ENCODE results near the gene PLEKHM3. TPM values are rescaled to one million over a fixed set of nuclear protein-coding genes. Genes with fewer than 3 reads are reported as not detected.
A peak's percentile ranks its signal among the peaks of the same experiment; 100 is the strongest.

Gene PLEKHM3
- total and polyA plus RNA-seq, 2 donors (not counting 1 experiment from before 2014, with no cell fraction given) = 5.3 to 20.1 TPM

DNA sequence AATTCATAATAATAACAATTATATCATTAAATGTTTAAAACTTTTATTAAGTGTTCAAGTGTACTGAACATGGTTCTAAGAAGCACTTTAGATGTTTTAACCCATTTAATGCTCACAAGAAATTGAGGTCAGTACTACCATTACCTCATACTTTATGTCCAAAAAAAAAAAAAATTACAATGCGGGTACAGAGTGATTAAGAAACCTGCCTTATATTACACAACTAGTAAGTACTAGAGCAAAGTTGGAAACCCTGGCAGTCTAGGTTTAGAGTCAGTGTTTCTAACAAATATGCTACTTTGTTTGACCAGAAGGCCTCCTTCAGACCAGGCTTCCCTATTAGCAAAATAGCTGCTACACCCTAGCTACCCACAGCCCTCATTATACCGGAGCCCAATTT is 28.5 kb downstream of the PLEKHM3 start:
- no peak overlapping the region for H3K9ac ChIP-seq (ENCODE audit: insufficient read depth, low read length)
- peaks cover 2% of the 10 kb centered on the region for H3K36me3 ChIP-seq (ENCODE audit: control insufficient read depth, insufficient read depth, low read length)
- no peak for TF ChIP-seq EZH2 (IDR thresholded peaks at IDR 0.05; ENCODE audit: low read length, missing control alignments)
- TF ChIP-seq, protein P1, sequence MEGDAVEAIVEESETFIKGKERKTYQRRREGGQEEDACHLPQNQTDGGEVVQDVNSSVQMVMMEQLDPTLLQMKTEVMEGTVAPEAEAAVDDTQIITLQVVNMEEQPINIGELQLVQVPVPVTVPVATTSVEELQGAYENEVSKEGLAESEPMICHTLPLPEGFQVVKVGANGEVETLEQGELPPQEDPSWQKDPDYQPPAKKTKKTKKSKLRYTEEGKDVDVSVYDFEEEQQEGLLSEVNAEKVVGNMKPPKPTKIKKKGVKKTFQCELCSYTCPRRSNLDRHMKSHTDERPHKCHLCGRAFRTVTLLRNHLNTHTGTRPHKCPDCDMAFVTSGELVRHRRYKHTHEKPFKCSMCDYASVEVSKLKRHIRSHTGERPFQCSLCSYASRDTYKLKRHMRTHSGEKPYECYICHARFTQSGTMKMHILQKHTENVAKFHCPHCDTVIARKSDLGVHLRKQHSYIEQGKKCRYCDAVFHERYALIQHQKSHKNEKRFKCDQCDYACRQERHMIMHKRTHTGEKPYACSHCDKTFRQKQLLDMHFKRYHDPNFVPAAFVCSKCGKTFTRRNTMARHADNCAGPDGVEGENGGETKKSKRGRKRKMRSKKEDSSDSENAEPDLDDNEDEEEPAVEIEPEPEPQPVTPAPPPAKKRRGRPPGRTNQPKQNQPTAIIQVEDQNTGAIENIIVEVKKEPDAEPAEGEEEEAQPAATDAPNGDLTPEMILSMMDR (conservative IDR thresholded peaks at IDR 0.05 in 1 of 2, IDR thresholded peaks at IDR 0.05 in 1 of 2; ENCODE audit: low read depth in 1 of 2, low read length in 2 of 2) = no peak
- no peak overlapping the region for H3K4me2 ChIP-seq (ENCODE audit: extremely low read depth, insufficient read depth, low read length)
- no peaks in the 10 kb centered on the region for H3K79me2 ChIP-seq (ENCODE audit: control insufficient read depth, insufficient read depth, low read length)
- H2AFZ ChIP-seq (ENCODE audit: low read length) = no peak overlapping the region
- no peaks in the 10 kb centered on the region for H3K9me3 ChIP-seq (ENCODE audit: control insufficient read depth, insufficient read depth, low read depth, low read length)
- no peak for DNase-seq (ENCODE audit: low read depth in 2 of 2)
- no peaks in the 10 kb centered on the region for H3K4me1 ChIP-seq (ENCODE audit: control insufficient read depth, extremely low read depth, insufficient read depth, low read length)
- no peaks in the 10 kb centered on the region for H4K20me1 ChIP-seq (ENCODE audit: control insufficient read depth, extremely low read depth, insufficient read depth, low read length)
- H3K27me3 ChIP-seq (ENCODE audit: control insufficient read depth, insufficient read depth, low read length) = no peaks in the 10 kb centered on the region
- H3K27ac ChIP-seq (ENCODE audit: insufficient read depth, low read length) = no peak overlapping the region
- H3K4me3 ChIP-seq (replicated peaks in 1 of 4; ENCODE audit: control extremely low read depth in 1 of 4, insufficient read depth in 1 of 4, low read depth in 3 of 4, low read length in 4 of 4) = no peak overlapping the region

DNA sequence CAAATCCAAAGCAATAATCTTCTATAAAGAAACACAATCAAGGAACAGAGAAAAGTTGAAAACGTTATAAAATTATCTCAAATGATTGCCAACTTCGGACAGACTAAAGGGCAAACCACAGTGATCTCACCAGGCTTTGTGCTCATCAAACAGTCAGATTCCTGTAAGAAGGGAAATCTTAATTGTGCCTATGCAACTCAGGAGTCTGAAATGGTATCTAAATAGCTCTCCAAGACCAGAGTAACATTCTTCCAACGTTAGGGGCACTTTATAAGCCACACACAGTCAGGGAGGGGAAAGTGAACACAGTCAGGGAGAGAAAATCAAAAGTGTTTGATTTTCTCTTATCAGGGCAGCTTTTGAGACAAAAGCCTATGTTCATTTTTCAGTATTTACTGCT is 29.4 kb downstream of the PLEKHM3 start:
- no peak overlapping the region for H3K27ac ChIP-seq (ENCODE audit: insufficient read depth, low read length)
- peak in 1 of 2 donors; percentile 58 for DNase-seq (ENCODE audit: low read depth in 2 of 2)

DNA sequence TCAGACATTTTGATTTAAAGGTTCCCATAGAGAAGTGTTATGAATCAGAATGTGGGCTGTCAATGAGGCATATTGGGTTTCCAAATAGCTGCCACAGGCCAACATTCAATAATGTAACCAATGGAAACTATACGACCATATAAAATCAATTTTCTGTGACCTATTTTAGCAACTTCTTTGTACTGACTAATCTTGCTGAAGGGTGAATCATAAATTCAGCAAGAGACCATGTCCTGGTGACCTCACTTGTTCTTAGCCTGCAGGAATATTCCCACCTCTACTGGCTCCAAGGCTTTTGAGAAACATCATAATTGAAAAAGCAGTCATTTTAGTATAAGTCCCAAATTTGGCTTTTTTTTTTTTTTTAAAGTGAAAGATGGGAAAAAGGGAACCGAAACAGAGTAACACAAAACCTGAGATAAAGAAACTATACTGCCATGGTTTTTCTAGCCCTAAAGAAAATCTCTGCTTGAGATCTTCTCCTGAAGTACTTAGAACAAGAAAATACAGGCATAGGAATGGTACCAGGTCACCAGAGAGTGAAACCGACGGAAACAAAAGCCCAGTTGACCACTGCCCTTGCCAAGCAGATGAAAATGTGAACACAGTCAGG is 32.1 kb downstream of the PLEKHM3 start:
- DNase-seq (ENCODE audit: low read depth in 2 of 2) = peak; percentile 33 to 80
- Histone ChIP-seq H4K20me1 (ENCODE audit: control insufficient read depth, extremely low read depth, insufficient read depth, low read length) (no peaks in the 10 kb centered on the region), H3K9ac (ENCODE audit: insufficient read depth, low read length) (no peak overlapping the region), H3K36me3 (ENCODE audit: control insufficient read depth, insufficient read depth, low read length) (no peaks in the 10 kb centered on the region), H3K27me3 (ENCODE audit: control insufficient read depth, insufficient read depth, low read length) (no peaks in the 10 kb centered on the region), H2AFZ (ENCODE audit: low read length) (no peak overlapping the region), H3K79me2 (ENCODE audit: control insufficient read depth, insufficient read depth, low read length) (no peaks in the 10 kb centered on the region), H3K4me3 (replicated peaks in 1 of 4; ENCODE audit: control extremely low read depth in 1 of 4, insufficient read depth in 1 of 4, low read depth in 3 of 4, low read length in 4 of 4) (no peak overlapping the region), H3K9me3 (ENCODE audit: control insufficient read depth, insufficient read depth, low read depth, low read length) (no peaks in the 10 kb centered on the region), H3K4me2 (ENCODE audit: extremely low read depth, insufficient read depth, low read length) (no peak overlapping the region), H3K4me1 (ENCODE audit: control insufficient read depth, extremely low read depth, insufficient read depth, low read length) (no peaks in the 10 kb centered on the region), H3K27ac (ENCODE audit: insufficient read depth, low read length) (no peak overlapping the region)
- TF ChIP-seq, protein P1 (conservative IDR thresholded peaks at IDR 0.05 in 1 of 2, IDR thresholded peaks at IDR 0.05 in 1 of 2; ENCODE audit: low read depth in 1 of 2, low read length in 2 of 2) = no peak
- no peak for TF ChIP-seq EZH2 (IDR thresholded peaks at IDR 0.05; ENCODE audit: low read length, missing control alignments)

More for the DNA sequence above, 29.4 kb downstream of the PLEKHM3 start:
- no peak overlapping the region for H3K4me3 ChIP-seq (replicated peaks in 1 of 4; ENCODE audit: control extremely low read depth in 1 of 4, insufficient read depth in 1 of 4, low read depth in 3 of 4, low read length in 4 of 4)
- H2AFZ ChIP-seq (ENCODE audit: low read length) = no peak overlapping the region
- H3K36me3 ChIP-seq (ENCODE audit: control insufficient read depth, insufficient read depth, low read length) = peaks cover 2% of the 10 kb centered on the region
- no peaks in the 10 kb centered on the region for H3K79me2 ChIP-seq (ENCODE audit: control insufficient read depth, insufficient read depth, low read length)
- H3K9ac ChIP-seq (ENCODE audit: insufficient read depth, low read length) = no peak overlapping the region
- H3K9me3 ChIP-seq (ENCODE audit: control insufficient read depth, insufficient read depth, low read depth, low read length) = no peaks in the 10 kb centered on the region
- H3K27me3 ChIP-seq (ENCODE audit: control insufficient read depth, insufficient read depth, low read length) = no peaks in the 10 kb centered on the region
- H4K20me1 ChIP-seq (ENCODE audit: control insufficient read depth, extremely low read depth, insufficient read depth, low read length) = no peaks in the 10 kb centered on the region
- H3K4me1 ChIP-seq (ENCODE audit: control insufficient read depth, extremely low read depth, insufficient read depth, low read length) = no peaks in the 10 kb centered on the region
- TF ChIP-seq EZH2 (IDR thresholded peaks at IDR 0.05; ENCODE audit: low read length, missing control alignments) = no peak
- TF ChIP-seq, protein P1 (conservative IDR thresholded peaks at IDR 0.05 in 1 of 2, IDR thresholded peaks at IDR 0.05 in 1 of 2; ENCODE audit: low read depth in 1 of 2, low read length in 2 of 2) = no peak
- no peak overlapping the region for H3K4me2 ChIP-seq (ENCODE audit: extremely low read depth, insufficient read depth, low read length)

All from fibroblast of lung (primary cell).